RWPE1 (cell line): ENCODE measurements around the gene CHST10.

Source experiments
- CTCF ChIA-PET: fragments of 350-600 bp; sonication (Branson Sonifier 250); formaldehyde crosslinking; extraction: SDS; loops from one replicate; lab custom pipeline; 2021; lab: Yijun Ruan, JAX
- POLR2A ChIA-PET: fragments of 400-600 bp; formaldehyde crosslinking; extraction: SDS; loops from one replicate; lab custom pipeline; 2020; ENCODE audit warnings: antibody characterized with exemption; ENCODE audit not compliant: low non-redundant PET; lab: Yijun Ruan, JAX
- DNase-seq: peaks from one replicate; pipeline ENCODE4 v3.0.0; 2012; ENCODE audit warnings: low spot score
- H3K27ac ChIP-seq: fragments of 450-650 bp; 2 replicates; pipeline ENCODE4 v1.5.1; 2017
- TF ChIP-seq, protein P1 (sequence below): fragments of 450-650 bp; conservative IDR thresholded peaks from 2 replicates; pipeline ENCODE4 v1.5.1; 2017; ENCODE audit warnings: low read depth, mild to moderate bottlenecking

Gene CHST10

DNA sequence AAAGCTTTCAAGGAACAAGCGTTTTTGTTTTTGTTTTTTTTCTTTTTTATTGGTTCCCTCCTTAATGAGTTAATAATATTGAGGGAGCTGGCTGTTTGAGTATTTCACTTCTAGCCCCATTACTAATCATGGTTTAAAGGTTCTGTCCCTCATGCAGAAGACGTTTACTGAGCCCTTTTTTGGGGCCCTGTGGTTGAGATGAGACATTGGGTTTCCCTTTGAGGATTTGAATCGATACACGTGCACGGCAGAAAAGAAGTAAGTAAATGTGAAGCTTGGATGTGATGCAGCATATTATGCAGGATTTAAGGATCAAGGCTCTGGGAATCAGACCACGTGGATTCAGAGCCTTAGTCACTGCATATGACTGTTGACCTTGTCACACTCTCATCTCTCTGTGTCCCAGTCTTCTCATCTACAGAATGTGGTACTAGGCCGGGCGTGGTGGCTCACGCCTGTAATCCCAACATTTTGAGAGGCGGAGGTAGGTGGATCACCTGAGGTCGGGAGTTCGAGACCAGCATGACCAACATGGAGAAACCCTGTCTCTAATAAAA is 1.0 kb upstream of the CHST10 start:
- H3K27ac ChIP-seq = no peak overlapping the region
- ChIA-PET CTCF (interaction anchor here (0.6 kb wide), 1 partner anchor 1387 kb away, joined by 3 read pairs; no protein-coding TSS in a partner anchor), POLR2A (no interaction called here)
- TF ChIP-seq, protein P1, sequence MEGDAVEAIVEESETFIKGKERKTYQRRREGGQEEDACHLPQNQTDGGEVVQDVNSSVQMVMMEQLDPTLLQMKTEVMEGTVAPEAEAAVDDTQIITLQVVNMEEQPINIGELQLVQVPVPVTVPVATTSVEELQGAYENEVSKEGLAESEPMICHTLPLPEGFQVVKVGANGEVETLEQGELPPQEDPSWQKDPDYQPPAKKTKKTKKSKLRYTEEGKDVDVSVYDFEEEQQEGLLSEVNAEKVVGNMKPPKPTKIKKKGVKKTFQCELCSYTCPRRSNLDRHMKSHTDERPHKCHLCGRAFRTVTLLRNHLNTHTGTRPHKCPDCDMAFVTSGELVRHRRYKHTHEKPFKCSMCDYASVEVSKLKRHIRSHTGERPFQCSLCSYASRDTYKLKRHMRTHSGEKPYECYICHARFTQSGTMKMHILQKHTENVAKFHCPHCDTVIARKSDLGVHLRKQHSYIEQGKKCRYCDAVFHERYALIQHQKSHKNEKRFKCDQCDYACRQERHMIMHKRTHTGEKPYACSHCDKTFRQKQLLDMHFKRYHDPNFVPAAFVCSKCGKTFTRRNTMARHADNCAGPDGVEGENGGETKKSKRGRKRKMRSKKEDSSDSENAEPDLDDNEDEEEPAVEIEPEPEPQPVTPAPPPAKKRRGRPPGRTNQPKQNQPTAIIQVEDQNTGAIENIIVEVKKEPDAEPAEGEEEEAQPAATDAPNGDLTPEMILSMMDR = no peak
- DNase-seq = no peak

DNA sequence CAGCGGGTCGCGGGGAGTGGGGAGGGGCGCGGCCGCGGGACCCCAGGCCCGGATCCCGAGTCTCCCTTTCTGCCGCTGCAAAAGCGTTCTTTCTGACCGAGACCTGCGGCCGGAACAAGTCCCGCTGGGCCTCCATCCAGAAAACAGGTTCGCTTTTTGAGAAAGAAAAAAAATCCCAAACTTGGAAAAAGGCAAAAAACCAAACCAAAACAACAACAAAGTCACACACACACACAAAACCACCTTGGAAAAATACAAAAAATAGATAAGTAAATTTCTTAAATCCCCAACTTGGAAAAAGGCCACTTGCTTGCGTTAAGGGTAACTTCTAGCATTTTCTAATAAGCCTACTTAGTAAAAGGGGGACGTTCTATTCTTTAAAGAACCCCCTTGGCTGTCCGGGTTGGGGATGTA is 250 bp upstream of the CHST10 start:
- TF ChIP-seq, protein P1 = no peak
- H3K27ac ChIP-seq = peak overlapping the region; percentile 75
- CTCF ChIA-PET = interaction anchor here (1.5 kb wide), 1 partner anchor 37 kb away, joined by 4 read pairs; no protein-coding TSS in a partner anchor
- DNase-seq = no peak
- POLR2A ChIA-PET = no interaction called here

DNA sequence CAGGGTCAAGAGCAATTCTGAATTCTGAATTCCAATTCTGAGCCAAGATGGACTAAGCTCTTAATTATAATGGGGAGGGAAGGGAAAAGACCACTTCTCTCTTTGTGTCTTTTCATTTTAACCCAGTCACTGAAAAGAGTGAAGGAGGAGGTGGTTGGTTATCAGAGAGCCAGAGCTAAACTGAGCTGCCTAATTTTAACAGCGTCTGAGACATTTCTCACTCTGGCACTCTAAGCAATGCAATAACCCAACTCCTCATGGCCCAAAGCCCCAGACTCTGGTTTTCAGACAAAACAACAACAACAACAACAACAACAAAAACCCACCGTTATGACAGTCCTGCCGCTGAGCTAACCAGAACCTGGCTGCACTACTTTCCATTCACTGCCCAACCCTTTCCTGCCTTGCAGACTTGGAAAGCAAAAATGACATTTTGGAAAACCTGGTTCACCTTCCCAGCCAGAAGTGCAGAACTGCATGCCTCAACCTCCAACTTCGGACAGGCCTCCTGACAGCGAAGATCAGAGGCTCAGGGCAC is 1.0 kb downstream of the CHST10 start:
- CTCF ChIA-PET = interaction anchor here (0.6 to 1.5 kb wide), 3 partner anchors 35 to 157 kb away, joined by 4 to 5 read pairs (median 4); no protein-coding TSS in a partner anchor
- peak overlapping the region; percentile 75 for H3K27ac ChIP-seq
- no peak for DNase-seq
- TF ChIP-seq, protein P1 = no peak
- POLR2A ChIA-PET = no interaction called here

DNA sequence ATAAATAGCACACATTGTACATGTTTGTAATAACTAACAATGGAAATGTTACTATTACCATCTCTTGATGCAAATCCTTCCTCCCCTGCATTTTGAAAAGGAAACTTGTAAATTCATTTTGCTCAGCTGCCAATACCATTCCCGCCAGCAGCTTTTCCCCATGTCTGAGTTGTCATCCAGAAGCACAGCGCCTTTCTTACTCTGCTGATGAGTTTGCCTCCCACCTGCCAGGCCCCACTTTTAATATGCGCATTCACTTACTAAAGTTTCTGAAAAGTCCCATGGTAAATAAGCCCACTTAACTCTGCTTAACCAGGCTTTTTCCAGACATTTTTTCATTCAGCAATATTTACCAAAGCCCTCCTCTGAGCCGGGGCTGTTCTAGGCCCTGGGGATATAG is 3.9 kb downstream of the CHST10 start:
- ChIA-PET POLR2A (no interaction called here), CTCF (no interaction called here)
- DNase-seq = no peak
- TF ChIP-seq, protein P1 = no peak
- no peak overlapping the region for H3K27ac ChIP-seq

DNA sequence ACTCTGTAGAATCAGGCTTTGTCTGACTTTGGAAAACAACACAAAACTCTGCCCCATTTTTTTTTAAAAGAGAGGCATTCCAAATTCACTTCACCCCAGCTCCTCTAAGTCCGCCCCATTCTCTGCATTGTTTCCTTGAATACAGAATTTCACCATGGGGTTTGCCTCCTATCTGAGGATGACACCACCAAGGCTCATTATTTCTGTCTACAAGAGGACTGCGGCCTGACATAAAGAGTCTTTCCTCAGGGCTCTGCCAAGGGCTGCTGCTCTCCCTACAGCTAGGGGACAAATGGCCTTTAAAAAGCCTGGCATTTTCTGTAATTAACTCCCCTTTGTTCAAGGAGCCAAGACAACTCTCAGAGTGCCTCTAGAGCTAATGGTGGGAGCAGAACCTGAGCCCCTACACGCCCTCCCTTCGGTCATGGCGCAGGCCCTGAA is 4.6 kb downstream of the CHST10 start:
- no peak overlapping the region for H3K27ac ChIP-seq
- TF ChIP-seq, protein P1 = no peak
- ChIA-PET POLR2A (no interaction called here), CTCF (no interaction called here)
- no peak for DNase-seq

DNA sequence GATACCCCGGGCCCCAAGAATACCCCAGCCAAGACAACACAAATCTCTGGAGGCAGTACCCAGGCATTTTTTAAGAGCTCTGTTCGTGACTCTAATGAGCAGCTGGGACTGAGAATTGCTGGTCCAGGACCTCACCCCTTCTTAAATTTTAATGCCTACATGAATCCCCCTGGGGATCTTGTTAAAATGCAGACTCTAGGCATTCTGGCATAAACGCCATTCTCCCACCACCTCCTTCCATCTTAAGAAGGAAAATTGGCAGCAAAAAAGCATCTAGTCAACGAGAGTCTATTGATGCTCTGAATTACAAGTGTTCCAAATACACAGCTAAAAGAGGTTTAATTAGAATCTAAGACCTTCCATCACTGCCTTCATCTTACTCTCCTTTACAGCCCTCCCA is 5.0 kb downstream of the CHST10 start:
- ChIA-PET POLR2A (no interaction called here), CTCF (no interaction called here)
- H3K27ac ChIP-seq = no peak overlapping the region
- TF ChIP-seq, protein P1 = no peak
- no peak for DNase-seq
